MCF 10A (cell line): ENCODE results near the gene VSTM2B. TPM values are rescaled to one million over a fixed set of nuclear protein-coding genes. Genes with fewer than 3 reads are reported as not detected.

Experiments
- BruUV-seq: library from RNA; stranded (reverse); fragments of 400-500 nt; replicated peaks from 2 replicates; lab custom pipeline; 2021; lab: Mats Ljungman, UMichigan
- CTCF ChIA-PET: fragments of 300-600 bp; sonication (Branson Sonifier 250); formaldehyde crosslinking; extraction: SDS; loops from one replicate; lab custom pipeline; 2021; ENCODE audit warnings: antibody characterized with exemption, inconsistent platforms; lab: Yijun Ruan, JAX
- POLR2A ChIA-PET: fragments of 300-600, 350-650 bp; sonication (Branson Sonifier 250); formaldehyde crosslinking; extraction: SDS; loops from one replicate; lab custom pipeline; 2020; ENCODE audit warnings: antibody characterized with exemption, inconsistent platforms; lab: Yijun Ruan, JAX
- DNase-seq: peaks from one replicate; pipeline ENCODE4 v3.0.0-alpha.2; 2018; ENCODE audit not compliant: unreplicated experiment
- H3K27ac Mint-ChIP-seq: one replicate; pipeline ENCODE4 v1.8.0; 2022; ENCODE audit warnings: mild to moderate bottlenecking, low read depth, mixed read lengths; ENCODE audit not compliant: unreplicated experiment
- H3K27me3 Mint-ChIP-seq: one replicate; pipeline ENCODE4 v1.8.0; 2022; ENCODE audit warnings: mixed read lengths; ENCODE audit not compliant: insufficient read depth, unreplicated experiment
- H3K36me3 Mint-ChIP-seq: one replicate; pipeline ENCODE4 v1.8.0; 2022; ENCODE audit warnings: mild to moderate bottlenecking, moderate library complexity, mixed read lengths; ENCODE audit not compliant: insufficient read depth, unreplicated experiment
- H3K4me1 Mint-ChIP-seq: one replicate; pipeline ENCODE4 v1.8.0; 2022; ENCODE audit warnings: mixed read lengths; ENCODE audit not compliant: insufficient read depth, unreplicated experiment
- H3K4me3 Mint-ChIP-seq: one replicate; pipeline ENCODE4 v1.8.0; 2022; ENCODE audit warnings: mild to moderate bottlenecking, moderate library complexity, mixed read lengths; ENCODE audit not compliant: unreplicated experiment
- H3K9me3 Mint-ChIP-seq: one replicate; pipeline ENCODE4 v1.8.0; 2022; ENCODE audit warnings: mixed read lengths; ENCODE audit not compliant: unreplicated experiment
- CTCF ChIP-seq: fragments of 200-600 bp; IDR thresholded peaks from one replicate; pipeline ENCODE4 v1.8.0; 2022; ENCODE audit warnings: antibody characterized with exemption, mild to moderate bottlenecking; ENCODE audit not compliant: unreplicated experiment
- intact Hi-C: fragments of 100-400 bp; cut with micrococcal nuclease; formaldehyde crosslinking; loops from 2 replicates; pipeline ENCODE4 v1.14.1; 2022
- total RNA-seq: library from RNA; stranded (reverse); gene quantifications from 2 replicates; pipeline ENCODE4 v1.2.3, GENCODE V29; 2022

The VSTM2B gene
- total RNA-seq, 1 experiment from 2014 or later: not detected

- TF ChIP-seq CTCF: no peak
- Mint-ChIP-seq H3K9me3 (peaks cover 20% of the 10 kb centered on the region), H3K4me3 (no peak overlapping the region), H3K27ac (no peak overlapping the region), H3K27me3 (no peaks in the 10 kb centered on the region), H3K4me1 (no peaks in the 10 kb centered on the region), H3K36me3 (no peaks in the 10 kb centered on the region)
- BruUV-seq: no TSS peak
- ChIA-PET POLR2A (no interaction called here), CTCF (no interaction called here)
- intact Hi-C loops: no loop called here
- DNase-seq: no peak
Observed at GRCh38 chr19:29508181-29508580, 17.6 kb upstream of the VSTM2B start.

GRCh38 chr19:29509456-29509855 lies 16.3 kb upstream of the VSTM2B start:
- no peaks in the 10 kb centered on the region for H3K4me1 Mint-ChIP-seq
- H3K4me3 Mint-ChIP-seq: no peak overlapping the region
- DNase-seq: no peak
- H3K27me3 Mint-ChIP-seq: no peaks in the 10 kb centered on the region
- H3K27ac Mint-ChIP-seq: no peak overlapping the region
- intact Hi-C loops: no loop called here
- ChIA-PET CTCF (no interaction called here), POLR2A (no interaction called here)
- peaks cover 28% of the 10 kb centered on the region for H3K9me3 Mint-ChIP-seq
- TF ChIP-seq CTCF: no peak
- H3K36me3 Mint-ChIP-seq: no peaks in the 10 kb centered on the region
- BruUV-seq: no TSS peak

DNA sequence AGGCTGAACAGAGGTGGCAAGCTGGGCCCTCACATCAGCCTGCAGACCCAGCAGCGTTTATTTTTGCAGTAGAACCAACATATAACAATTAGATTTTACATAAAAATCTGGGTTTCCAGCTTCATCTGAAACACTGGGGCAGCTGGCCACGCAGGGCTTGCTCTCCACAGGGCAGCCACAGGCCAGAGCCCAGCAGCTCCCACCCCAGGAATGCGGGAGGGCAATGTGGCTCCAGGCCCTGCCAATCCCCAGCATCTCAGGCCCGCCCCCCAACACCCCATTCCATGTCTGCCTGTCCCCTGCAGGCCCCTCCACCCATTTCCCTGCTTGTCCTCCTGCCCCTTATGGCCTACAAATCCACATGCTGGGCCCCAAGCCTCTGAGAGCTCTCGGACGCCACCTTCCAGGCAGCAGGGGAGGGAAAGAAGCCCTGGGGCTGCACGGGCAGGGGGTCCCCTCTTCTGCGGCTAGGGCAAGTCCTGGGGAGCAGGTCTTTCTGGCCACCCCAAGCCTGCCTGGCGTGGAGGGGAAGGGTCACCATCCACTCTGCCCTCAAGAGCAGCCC lies 15.0 kb upstream of the VSTM2B start:
- Mint-ChIP-seq H3K4me3 (no peak overlapping the region), H3K9me3 (peaks cover 40% of the 10 kb centered on the region), H3K36me3 (no peaks in the 10 kb centered on the region), H3K27ac (no peak overlapping the region), H3K27me3 (no peaks in the 10 kb centered on the region), H3K4me1 (no peaks in the 10 kb centered on the region)
- POLR2A ChIA-PET: no interaction called here
- no TSS peak for BruUV-seq
- TF ChIP-seq CTCF: no peak
- intact Hi-C loops: no loop called here
- DNase-seq: no peak
- CTCF ChIA-PET: interaction anchor here (0.6 to 0.7 kb wide), 2 partner anchors 272 to 296 kb away, joined by 3 read pairs; no protein-coding TSS in a partner anchor

GRCh38 chr19:29511768-29512167 lies 14.0 kb upstream of the VSTM2B start:
- no peak for TF ChIP-seq CTCF
- no peak overlapping the region for H3K27ac Mint-ChIP-seq
- H3K4me1 Mint-ChIP-seq: no peaks in the 10 kb centered on the region
- H3K27me3 Mint-ChIP-seq: no peaks in the 10 kb centered on the region
- ChIA-PET CTCF (no interaction called here), POLR2A (no interaction called here)
- no TSS peak for BruUV-seq
- DNase-seq: no peak
- intact Hi-C loops: no loop called here
- H3K4me3 Mint-ChIP-seq: no peak overlapping the region
- H3K9me3 Mint-ChIP-seq: peaks cover 40% of the 10 kb centered on the region
- H3K36me3 Mint-ChIP-seq: no peaks in the 10 kb centered on the region
